Stimulated activated CD4-positive, alpha-beta T cell treated with anti-CD3 and anti-CD28 coated beads, Interleukin-1b, Interleukin-23, amount 100 ng/mL, for 1 hour (primary cell): ENCODE results near the gene NRL.

ENCODE experiments used
- DNase-seq, 2 donors: peaks; one replicate each; pipeline ENCODE4 v3.0.0-alpha.2; 2020; ENCODE audit warnings: low read depth in 2 of 2

Gene NRL

GRCh38 chr14:24144451-24144850 is 29.7 kb upstream of the NRL start:
- no peak for DNase-seq

DNA sequence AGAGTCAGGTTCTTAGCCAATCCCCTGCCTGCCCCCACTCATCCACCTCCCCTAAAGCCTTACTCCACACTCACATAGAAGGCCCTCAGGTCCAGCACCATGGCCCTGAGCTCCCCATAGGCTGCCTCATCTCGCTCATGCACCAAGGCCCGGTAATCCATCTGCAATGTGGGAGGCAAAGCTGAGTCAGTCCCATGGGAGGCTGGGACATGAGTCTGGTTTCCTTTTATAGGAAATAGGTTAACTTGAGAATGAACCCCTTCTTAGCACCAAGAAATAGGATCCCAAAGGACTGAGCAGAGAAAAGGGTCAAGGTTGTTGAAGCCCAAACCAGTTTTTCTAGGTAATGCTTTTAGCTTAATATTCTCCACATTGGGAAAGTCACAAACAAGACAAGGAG is 28.8 kb upstream of the NRL start:
- no peak for DNase-seq

GRCh38 chr14:24141097-24141880 is 26.5 kb upstream of the NRL start, which contains the start of gene EMC9:
Gene EMC9 (minus strand): TSS chr14:24141591. CDS start chr14:24141304, 287 bp downstream.
- DNase-seq, result peak; percentile 97 to 99

GRCh38 chr14:24139272-24139934 is 24.7 kb upstream of the NRL start:
- no peak for DNase-seq

- no peak for DNase-seq
These were observed 23.9 kb upstream of the NRL start for GRCh38 chr14:24138396-24139271.

DNA sequence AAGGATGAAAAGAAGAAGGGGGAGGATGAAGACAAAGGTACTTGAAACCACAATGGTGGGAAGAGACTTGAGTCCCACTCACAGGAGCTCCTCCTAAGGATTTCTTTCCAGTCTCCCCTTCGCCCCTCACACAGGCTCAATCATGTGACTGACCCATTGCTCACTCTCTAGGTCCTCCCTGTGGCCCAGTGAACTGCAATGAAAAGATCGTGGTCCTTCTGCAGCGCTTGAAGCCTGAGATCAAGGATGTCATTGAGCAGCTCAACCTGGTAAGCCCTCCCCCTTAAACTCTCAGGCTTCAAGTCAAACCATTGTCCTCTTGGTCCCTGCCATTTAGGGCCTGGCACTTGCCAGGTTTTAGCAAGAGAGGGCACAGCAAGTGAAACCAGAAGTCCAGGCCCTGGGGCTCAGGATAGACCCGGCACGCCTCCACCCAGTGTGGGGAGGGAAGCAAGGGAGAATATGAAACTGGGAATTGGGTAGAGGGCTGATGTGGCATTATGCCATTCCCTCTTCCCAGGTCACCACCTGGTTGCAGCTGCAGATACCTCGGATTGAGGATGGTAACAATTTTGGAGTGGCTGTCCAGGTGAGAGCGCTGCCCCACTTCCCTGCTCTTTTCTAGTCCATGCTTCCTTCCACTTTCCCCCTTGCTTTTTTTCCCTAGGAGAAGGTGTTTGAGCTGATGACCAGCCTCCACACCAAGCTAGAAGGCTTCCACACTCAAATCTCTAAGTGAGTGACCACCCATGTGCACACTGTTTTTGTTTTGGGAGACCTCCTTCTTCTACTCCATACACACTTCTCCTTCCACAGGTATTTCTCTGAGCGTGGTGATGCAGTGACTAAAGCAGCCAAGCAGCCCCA is 23.0 kb upstream of the NRL start:
- no peak for DNase-seq

GRCh38 chr14:24136684-24137528 is 22.2 kb upstream of the NRL start:
- no peak for DNase-seq

DNA sequence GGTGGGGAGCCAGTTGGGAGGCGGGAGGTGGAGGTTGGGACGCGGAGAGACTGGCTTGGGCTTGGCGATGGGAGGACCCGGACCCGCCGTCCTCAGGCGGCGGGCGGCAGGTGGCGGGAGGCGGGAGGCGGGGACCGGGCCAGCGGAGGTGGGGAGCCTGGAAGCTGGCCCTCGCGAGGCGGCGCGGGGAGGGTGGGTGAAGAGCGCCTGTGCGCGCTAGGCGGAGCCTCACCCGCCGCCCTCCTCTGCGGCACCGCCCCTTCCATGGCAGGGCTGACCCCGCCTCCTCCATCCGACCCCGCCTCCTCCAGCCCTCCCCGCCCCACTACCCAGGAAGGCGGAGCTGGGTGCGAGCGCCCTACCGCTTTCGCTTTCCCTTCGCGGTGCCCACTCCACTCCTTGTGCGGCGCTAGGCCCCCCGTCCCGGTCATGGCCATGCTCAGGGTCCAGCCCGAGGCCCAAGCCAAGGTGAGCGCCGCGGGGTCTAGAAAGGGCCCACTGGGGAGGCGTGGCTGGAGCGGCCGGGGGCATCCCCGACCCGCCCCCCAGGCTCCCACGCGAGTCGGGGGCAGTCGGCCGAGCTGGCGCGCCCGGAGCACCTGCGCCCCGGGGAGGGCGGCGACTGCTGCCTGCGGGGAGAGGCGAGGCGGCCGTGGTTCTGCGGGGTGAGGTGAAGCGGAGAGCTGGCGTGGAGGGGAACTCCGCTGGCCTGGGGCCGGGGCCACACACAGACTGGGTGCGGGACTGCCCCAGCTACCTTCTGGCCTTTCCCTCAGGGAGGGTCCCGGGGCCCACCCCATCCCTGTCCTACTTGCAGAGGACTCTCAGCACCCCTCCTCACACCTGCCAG is 21.3 kb upstream of the NRL start, which contains the start of gene PSME1:
Gene PSME1 (plus strand): TSS at position 361 of the 850 bp plus-strand sequence. CDS start 69 bp downstream, at position 430.
- DNase-seq, result peak; percentile 89 to 94

DNA sequence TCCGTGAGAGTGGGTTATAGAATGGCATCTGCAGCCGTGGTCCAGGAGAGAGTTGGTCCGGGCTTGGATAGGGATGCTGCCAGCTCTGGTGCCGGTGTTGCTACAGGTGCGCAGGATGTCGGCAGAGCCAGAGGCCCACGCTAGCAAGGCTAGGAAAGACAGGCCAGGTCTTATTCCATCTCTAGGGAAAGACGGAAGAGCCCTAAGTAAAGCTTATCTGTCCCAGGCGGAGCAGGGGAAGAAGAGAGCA is 20.8 kb upstream of the NRL start:
- DNase-seq, result no peak

DNA sequence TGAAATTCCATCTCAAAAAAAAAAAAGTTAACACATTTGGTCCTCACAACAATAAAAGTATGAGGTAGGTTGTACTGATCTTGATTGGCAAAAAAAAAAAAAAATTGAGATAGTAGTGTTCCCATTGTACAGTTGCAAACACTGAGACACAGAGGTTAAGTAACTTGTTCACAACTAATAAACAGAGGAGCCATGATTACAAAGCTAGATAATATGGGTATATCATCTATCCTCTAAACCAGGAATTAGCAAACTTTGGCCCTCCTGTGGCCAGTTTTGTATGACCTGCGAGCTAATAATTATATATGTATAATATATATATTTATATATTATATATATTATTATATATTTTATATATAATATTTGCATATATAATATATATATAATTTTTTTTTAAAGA is 19.0 kb upstream of the NRL start:
- DNase-seq, result no peak

DNA sequence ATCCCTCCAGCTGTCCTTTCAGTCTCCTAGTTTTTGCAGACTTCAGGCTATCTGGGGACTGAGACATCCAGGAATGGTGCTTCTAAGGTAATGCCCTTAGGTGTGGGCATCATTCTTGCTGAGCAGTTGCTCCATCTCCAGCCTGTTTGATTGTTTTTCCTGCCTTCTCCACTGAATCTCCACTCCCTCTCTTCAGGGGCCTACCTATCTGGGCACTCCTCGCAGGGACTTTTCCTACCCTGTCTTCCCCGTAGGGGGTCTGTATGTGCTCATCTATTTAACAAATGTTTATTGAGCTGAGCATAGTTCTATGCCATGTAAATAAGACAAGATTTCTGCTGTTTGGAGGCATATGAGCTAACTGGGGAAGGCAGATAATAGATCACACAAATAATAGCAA is 18.2 kb upstream of the NRL start:
- no peak for DNase-seq

- no peak for DNase-seq
These were observed 17.4 kb upstream of the NRL start for GRCh38 chr14:24132061-24132685.

DNA sequence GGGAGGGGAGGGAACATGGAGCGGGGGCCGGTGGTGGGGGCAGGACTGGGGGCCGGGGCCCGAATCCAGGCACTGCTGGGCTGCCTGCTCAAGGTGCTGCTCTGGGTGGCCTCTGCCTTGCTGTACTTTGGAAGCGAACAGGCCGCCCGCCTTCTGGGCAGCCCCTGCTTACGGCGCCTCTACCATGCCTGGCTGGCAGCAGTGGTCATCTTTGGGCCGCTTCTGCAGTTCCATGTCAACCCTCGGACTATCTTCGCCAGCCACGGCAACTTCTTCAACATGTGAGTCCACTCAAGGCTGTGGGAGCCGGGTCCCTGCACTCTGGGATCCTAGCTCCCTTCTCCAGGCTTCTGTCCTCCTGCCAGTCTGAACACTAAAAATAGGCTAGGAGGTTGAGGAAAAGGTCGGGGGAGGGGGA is 16.8 kb upstream of the NRL start:
- DNase-seq, result no peak

- no peak for DNase-seq
These were observed 16.2 kb upstream of the NRL start for GRCh38 chr14:24130717-24131548.

GRCh38 chr14:24130380-24130716 is 15.6 kb upstream of the NRL start, which contains the start of gene FITM1:
Gene FITM1 (plus strand): TSS chr14:24130659. CDS start chr14:24131564, 905 bp downstream.
- DNase-seq, result no peak

DNA sequence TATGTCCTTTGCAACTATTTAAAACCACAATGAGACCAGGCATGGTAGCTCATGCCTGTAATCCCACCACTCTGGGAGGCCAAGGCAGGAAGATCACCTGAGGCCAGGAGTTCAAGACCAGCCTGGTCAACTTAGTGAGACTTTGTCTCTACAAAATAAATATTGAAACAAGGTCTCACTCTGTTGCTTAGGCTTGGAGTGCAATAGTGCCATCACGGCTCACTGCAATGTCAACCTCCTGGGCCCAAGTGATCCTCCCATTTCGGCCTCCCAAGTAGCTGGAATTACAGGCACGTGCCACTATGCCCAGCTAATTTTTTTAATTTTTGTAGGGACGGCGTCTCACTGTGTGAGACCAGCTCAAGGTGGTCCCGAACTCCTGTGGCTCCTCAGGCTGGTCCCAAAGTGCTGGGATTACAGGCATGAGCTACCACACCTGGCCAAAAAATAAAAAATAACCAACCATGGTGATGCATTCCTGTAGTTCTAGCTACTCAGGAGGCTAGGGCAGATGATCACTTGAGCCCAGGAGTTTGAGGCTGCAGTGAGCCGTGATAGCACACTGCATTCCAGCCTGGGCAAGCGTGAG is 14.8 kb upstream of the NRL start:
- no peak for DNase-seq

- no peak for DNase-seq
These were observed 12.9 kb upstream of the NRL start for GRCh38 chr14:24127673-24128072.

GRCh38 chr14:24126939-24127338 is 12.2 kb upstream of the NRL start:
- no peak for DNase-seq
